HCT116 (cell line): ENCODE measurements around the gene GALNT13. TPM values are rescaled to one million over a fixed set of nuclear protein-coding genes. Genes with fewer than 3 reads are reported as not detected.

Source experiments
- ATAC-seq: fragments of 200-7000 bp; cut with Tn5 transposase; 2 replicates; pipeline ENCODE4 v1.9.1; 2020; ENCODE audit warnings: mild to moderate bottlenecking, moderate library complexity
- BruUV-seq: library from RNA; stranded (reverse); fragments of 400-500 nt; replicated peaks from 2 replicates; lab custom pipeline; 2021; lab: Mats Ljungman, UMichigan
- CTCF ChIA-PET: fragments of 300-600 bp; sonication (Branson Sonifier 250); formaldehyde crosslinking; loops from one replicate; lab custom pipeline; 2021; ENCODE audit warnings: antibody characterized with exemption; lab: Charles Lee
- POLR2A ChIA-PET: fragments of 300-600, 350-600 bp; sonication (Branson Sonifier 250); formaldehyde crosslinking; loops from one replicate; lab custom pipeline; 2021; ENCODE audit warnings: antibody characterized with exemption; lab: Charles Lee
- RAD21 ChIA-PET, 2 experiments: fragments of 300-600 bp; sonication (Branson Sonifier 250); formaldehyde crosslinking; loops; one replicate each; lab custom pipeline; 2023; ENCODE audit warnings: low total read pairs in 2 of 2; ENCODE audit not compliant: uncharacterized antibody in 2 of 2, unreplicated experiment in 2 of 2, low non-redundant PET in 1 of 2; lab: Charles Lee
- DNase-seq: peaks from one replicate; pipeline ENCODE4 v3.0.0-alpha.2; 2010; ENCODE audit warnings: low read depth, low spot score
- H2AFZ ChIP-seq: fragments of 200-600 bp; shearing (Covaris generic), sonication (generic); 2 replicates; pipeline ENCODE4 v1.6.1; 2017; ENCODE audit warnings: low read depth, mixed run types, mixed read lengths, antibody characterized with exemption, low read length; ENCODE audit not compliant: poor library complexity, severe bottlenecking
- H3K27ac ChIP-seq: 2 replicates; pipeline ENCODE4 v1.5.1; 2012; ENCODE audit warnings: low read depth, low read length
- H3K27me3 ChIP-seq: fragments of 200-600 bp; sonication (generic); 2 replicates; pipeline ENCODE4 v1.6.1; 2016; ENCODE audit warnings: mixed run types, low read length, mixed read lengths; ENCODE audit not compliant: insufficient read depth
- H3K36me3 ChIP-seq, 2 experiments: fragments of 200-500 bp in 1 of 2; fragments of 200-600 bp in 1 of 2; sonication (Bioruptor generic) in 1 of 2; sonication (generic) in 1 of 2; 2 replicates each; pipeline versions ENCODE4 v1.5.1 to v1.6.1; 2014 to 2016; ENCODE audit warnings: low read length in 2 of 2, inconsistent platforms in 1 of 2, mixed read lengths in 1 of 2, mixed run types in 1 of 2; ENCODE audit not compliant: insufficient read depth in 2 of 2, control insufficient read depth in 1 of 2
- H3K4me1 ChIP-seq, 2 experiments: fragments of 200-600 bp in 1 of 2; sonication (generic) in 1 of 2; 2 replicates each; pipeline versions ENCODE4 v1.5.1 to v1.6.1; 2012 to 2017; ENCODE audit warnings: low read length in 2 of 2, inconsistent platforms in 1 of 2, mild to moderate bottlenecking in 1 of 2, mixed read lengths in 1 of 2, mixed run types in 1 of 2, moderate library complexity in 1 of 2; ENCODE audit not compliant: insufficient read depth in 2 of 2, control insufficient read depth in 1 of 2
- H3K4me2 ChIP-seq: fragments of 200-600 bp; sonication (generic); 2 replicates; pipeline ENCODE4 v1.6.1; 2017; ENCODE audit warnings: mixed run types, low read length, mixed read lengths
- H3K4me3 ChIP-seq, 2 experiments: fragments of 200-600 bp in 1 of 2; sonication (generic) in 1 of 2; replicated peaks in 1 of 2; 2 replicates each; pipeline ENCODE4 v1.5.1; 2011 to 2016; ENCODE audit warnings: low read length in 2 of 2, control low read depth in 1 of 2, low read depth in 1 of 2, mild to moderate bottlenecking in 1 of 2, mixed read lengths in 1 of 2, mixed run types in 1 of 2
- H3K79me2 ChIP-seq: fragments of 200-600 bp; sonication (generic); 2 replicates; pipeline ENCODE4 v1.6.1; 2017; ENCODE audit warnings: mild to moderate bottlenecking, mixed run types, low read length, moderate library complexity, mixed read lengths; ENCODE audit not compliant: insufficient read depth
- H3K9ac ChIP-seq: fragments of 200-600 bp; sonication (generic); 2 replicates; pipeline ENCODE4 v1.6.1; 2016; ENCODE audit warnings: low read length, mixed read lengths
- H3K9me2 ChIP-seq: fragments of 200-600 bp; sonication (generic), shearing (Covaris generic); 2 replicates; pipeline ENCODE4 v1.6.1; 2017; ENCODE audit warnings: mixed run types, mild to moderate bottlenecking, moderate library complexity; ENCODE audit not compliant: insufficient read depth
- H3K9me3 ChIP-seq, 2 experiments: fragments of 200-500 bp in 1 of 2; fragments of 200-600 bp in 1 of 2; sonication (Bioruptor generic) in 1 of 2; sonication (generic) in 1 of 2; 2 replicates each; pipeline ENCODE4 v1.6.1; 2014 to 2017; ENCODE audit warnings: low read length in 2 of 2, mixed read lengths in 2 of 2, inconsistent platforms in 1 of 2, low read depth in 1 of 2, mild to moderate bottlenecking in 1 of 2, mixed run types in 1 of 2, moderate library complexity in 1 of 2; ENCODE audit not compliant: control insufficient read depth in 1 of 2, insufficient read depth in 1 of 2
- H4K20me1 ChIP-seq: fragments of 200-600 bp; sonication (generic), shearing (Covaris generic); 2 replicates; pipeline ENCODE4 v1.6.1; 2017; ENCODE audit warnings: mixed run types, mild to moderate bottlenecking, moderate library complexity; ENCODE audit not compliant: insufficient read depth
- ATF3 ChIP-seq: IDR thresholded peaks from 2 replicates; pipeline ENCODE4 v1.6.1; 2012
- CBX3 ChIP-seq: IDR thresholded peaks from 2 replicates; pipeline ENCODE4 v1.6.1; 2012; ENCODE audit warnings: low read depth
- CEBPB ChIP-seq: IDR thresholded peaks from 2 replicates; pipeline ENCODE4 v1.6.1; 2012; ENCODE audit warnings: low read depth
- EGR1 ChIP-seq: IDR thresholded peaks from 2 replicates; pipeline ENCODE4 v1.6.1; 2012; ENCODE audit warnings: low read depth
- ELF1 ChIP-seq: IDR thresholded peaks from 2 replicates; pipeline ENCODE4 v1.6.1; 2012; ENCODE audit warnings: low read depth, borderline replicate concordance
- FOSL1 ChIP-seq: IDR thresholded peaks from 2 replicates; pipeline ENCODE4 v1.6.1; 2012; ENCODE audit warnings: low read depth
- MAX ChIP-seq: IDR thresholded peaks from 2 replicates; pipeline ENCODE4 v1.6.1; 2012
- POLR2A ChIP-seq: IDR thresholded peaks from 2 replicates; pipeline ENCODE4 v1.7.0; 2011; ENCODE audit warnings: borderline replicate concordance; ENCODE audit not compliant: insufficient read depth, insufficient read length; ENCODE audit errors: extremely low read depth
- POLR2AphosphoS5 ChIP-seq: IDR thresholded peaks from 2 replicates; pipeline ENCODE4 v1.6.1; 2011; ENCODE audit warnings: mild to moderate bottlenecking, low read depth, low read length, moderate library complexity
- RAD21 ChIP-seq: IDR thresholded peaks from 2 replicates; pipeline ENCODE4 v1.6.1; 2012; ENCODE audit warnings: low read depth, mild to moderate bottlenecking
- REST ChIP-seq: IDR thresholded peaks from 2 replicates; pipeline ENCODE4 v1.6.1; 2012; ENCODE audit warnings: low read depth
- SIN3A ChIP-seq: IDR thresholded peaks from 2 replicates; pipeline ENCODE4 v1.6.1; 2012; ENCODE audit warnings: low read depth
- SRF ChIP-seq: IDR thresholded peaks from 2 replicates; pipeline ENCODE4 v1.6.1; 2012; ENCODE audit warnings: low read depth
- TCF7L2 ChIP-seq: IDR thresholded peaks from 2 replicates; pipeline ENCODE4 v1.7.0; 2011; ENCODE audit warnings: borderline replicate concordance, inconsistent platforms; ENCODE audit not compliant: insufficient read depth, insufficient read length; ENCODE audit errors: extremely low read depth
- YY1 ChIP-seq: IDR thresholded peaks from 2 replicates; pipeline ENCODE4 v1.6.1; 2011; ENCODE audit warnings: low read length, low read depth, moderate library complexity, mild to moderate bottlenecking; ENCODE audit not compliant: insufficient replicate concordance; ENCODE audit errors: extremely low read depth
- ZNF274 ChIP-seq: fragments of 200-500 bp; sonication (Bioruptor generic); IDR thresholded peaks from 2 replicates; pipeline ENCODE4 v1.6.1; 2014; ENCODE audit warnings: mild to moderate bottlenecking, low read depth, low read length, inconsistent platforms
- intact Hi-C: fragments of 100-400 bp; cut with micrococcal nuclease; formaldehyde crosslinking; loops from 2 replicates; pipeline ENCODE4 v1.10.0; 2022
- total RNA-seq: library from RNA; stranded (reverse); gene quantifications from one replicate; pipeline ENCODE4 v1.2.1, GENCODE V29; 2021; ENCODE audit not compliant: unreplicated experiment

GALNT13 gene
- total RNA-seq, 1 experiment from 2014 or later: 0.44 TPM

- Histone ChIP-seq H4K20me1 (no peaks in the 10 kb centered on the region), H3K27ac (no peak overlapping the region), H3K4me1 (no peaks in the 10 kb centered on the region), H2AFZ (no peak overlapping the region), H3K79me2 (no peaks in the 10 kb centered on the region), H3K4me2 (no peak overlapping the region), H3K4me3 (no peak overlapping the region), H3K27me3 (no peaks in the 10 kb centered on the region), H3K9me3 (no peaks in the 10 kb centered on the region), H3K9ac (no peak overlapping the region), H3K36me3 (no peaks in the 10 kb centered on the region), H3K9me2 (no peaks in the 10 kb centered on the region)
- RAD21 ChIA-PET: no interaction called here
- POLR2A ChIA-PET: no interaction called here
- TF ChIP-seq SRF: no peak
- no peak for TF ChIP-seq CBX3
- TF ChIP-seq MAX: no peak
- no peak for TF ChIP-seq YY1
- TF ChIP-seq RAD21: no peak
- no peak for TF ChIP-seq POLR2A
- no peak for TF ChIP-seq CEBPB
- no peak for TF ChIP-seq SIN3A
- no peak for TF ChIP-seq TCF7L2
- no peak for TF ChIP-seq ZNF274
- no peak for TF ChIP-seq ELF1
- TF ChIP-seq POLR2AphosphoS5: no peak
- TF ChIP-seq REST: no peak
- TF ChIP-seq FOSL1: no peak
- no peak for TF ChIP-seq ATF3
- TF ChIP-seq EGR1: no peak
- no peak for DNase-seq
- ATAC-seq: no peak
- intact Hi-C loops: no loop called here
- BruUV-seq: no TSS peak
- CTCF ChIA-PET: no interaction called here
Observed at GRCh38 chr2:154049561-154049960, 177.8 kb downstream of the GALNT13 start.
